RWPE2 (cell line): ENCODE data around the gene PAIP2B.

Experiments used
- ATAC-seq: fragments of 200-7000 bp; cut with Tn5 transposase; 3 replicates; pipeline ENCODE4 v1.9.1; 2021; ENCODE audit warnings: low read depth
- DNase-seq: peaks from one replicate; pipeline ENCODE4 v3.0.0-alpha.2; 2020; ENCODE audit warnings: low spot score
- H3K27ac ChIP-seq: fragments of 450-650 bp; 2 replicates; pipeline ENCODE4 v1.5.1; 2017; ENCODE audit warnings: mild to moderate bottlenecking; ENCODE audit not compliant: poor library complexity, severe bottlenecking
- H3K27me3 ChIP-seq: fragments of 250-450 bp; sonication (Bioruptor Pico); 2 replicates; pipeline ENCODE4 v1.5.1; 2021; ENCODE audit warnings: mild to moderate bottlenecking, moderate library complexity; ENCODE audit not compliant: insufficient read depth, poor library complexity, severe bottlenecking
- H3K36me3 ChIP-seq: fragments of 250-450 bp; sonication (Bioruptor Pico); 2 replicates; pipeline ENCODE4 v1.5.1; 2020; ENCODE audit warnings: low read depth, mild to moderate bottlenecking, moderate library complexity
- H3K4me1 ChIP-seq: fragments of 250-450 bp; sonication (Bioruptor Pico); 2 replicates; pipeline ENCODE4 v1.5.1; 2021; ENCODE audit warnings: mild to moderate bottlenecking, moderate library complexity; ENCODE audit not compliant: insufficient read depth, poor library complexity, severe bottlenecking
- H3K4me3 ChIP-seq: fragments of 250-450 bp; sonication (Bioruptor Pico); 2 replicates; pipeline ENCODE4 v1.5.1; 2021; ENCODE audit warnings: mild to moderate bottlenecking, moderate library complexity; ENCODE audit not compliant: severe bottlenecking
- H3K9me3 ChIP-seq: fragments of 250-450 bp; sonication (Bioruptor Pico); 2 replicates; pipeline ENCODE4 v1.5.1; 2021; ENCODE audit warnings: mild to moderate bottlenecking, moderate library complexity; ENCODE audit not compliant: severe bottlenecking
- CTCF ChIP-seq: fragments of 450-650 bp; IDR thresholded peaks from one replicate; pipeline ENCODE4 v1.5.1; 2017; ENCODE audit warnings: mild to moderate bottlenecking, moderate library complexity; ENCODE audit not compliant: poor library complexity, severe bottlenecking

The PAIP2B gene

GRCh38 chr2:71250935-71251334 lies 24.0 kb upstream of the PAIP2B start:
- no peak for TF ChIP-seq CTCF
- ATAC-seq = no peak
- no peak for DNase-seq

GRCh38 chr2:71244302-71244660 lies 17.4 kb upstream of the PAIP2B start:
- Histone ChIP-seq H3K27me3 (peaks cover 8% of the 10 kb centered on the region), H3K4me1 (no peaks in the 10 kb centered on the region), H3K9me3 (no peaks in the 10 kb centered on the region), H3K4me3 (no peak overlapping the region), H3K36me3 (no peaks in the 10 kb centered on the region), H3K27ac (no peak overlapping the region)
- TF ChIP-seq CTCF = no peak
- DNase-seq (no peak), ATAC-seq (no peak)

More at GRCh38 chr2:71250935-71251334, 24.0 kb upstream of the PAIP2B start:
- no peaks in the 10 kb centered on the region for H3K27me3 ChIP-seq
- H3K36me3 ChIP-seq = no peaks in the 10 kb centered on the region
- H3K9me3 ChIP-seq = no peaks in the 10 kb centered on the region
- no peaks in the 10 kb centered on the region for H3K4me1 ChIP-seq
- no peak overlapping the region for H3K4me3 ChIP-seq
- no peak overlapping the region for H3K27ac ChIP-seq

GRCh38 chr2:71243634-71244301 lies 16.9 kb upstream of the PAIP2B start:
- Histone ChIP-seq H3K4me1 (no peaks in the 10 kb centered on the region), H3K27me3 (peaks cover 8% of the 10 kb centered on the region), H3K4me3 (no peak overlapping the region), H3K27ac (no peak overlapping the region), H3K36me3 (no peaks in the 10 kb centered on the region), H3K9me3 (no peaks in the 10 kb centered on the region)
- DNase-seq = no peak
- TF ChIP-seq CTCF = no peak
- ATAC-seq = no peak

GRCh38 chr2:71240794-71241193 lies 13.9 kb upstream of the PAIP2B start:
- peaks cover 8% of the 10 kb centered on the region for H3K27me3 ChIP-seq
- H3K27ac ChIP-seq = no peak overlapping the region
- H3K4me3 ChIP-seq = no peak overlapping the region
- H3K4me1 ChIP-seq = no peaks in the 10 kb centered on the region
- TF ChIP-seq CTCF = no peak
- DNase-seq = no peak
- no peaks in the 10 kb centered on the region for H3K9me3 ChIP-seq
- ATAC-seq = no peak
- no peaks in the 10 kb centered on the region for H3K36me3 ChIP-seq

- no peak overlapping the region for H3K27ac ChIP-seq
- ATAC-seq = no peak
- no peaks in the 10 kb centered on the region for H3K4me1 ChIP-seq
- no peak for DNase-seq
- peaks cover 1% of the 10 kb centered on the region for H3K27me3 ChIP-seq
- no peak for TF ChIP-seq CTCF
- H3K4me3 ChIP-seq = no peak overlapping the region
- no peaks in the 10 kb centered on the region for H3K36me3 ChIP-seq
- no peaks in the 10 kb centered on the region for H3K9me3 ChIP-seq
These were observed 11.2 kb upstream of the PAIP2B start for GRCh38 chr2:71238089-71238488.
